HCT116 (cell line): ENCODE measurements around the gene EYA4. TPM values are rescaled to one million over a fixed set of nuclear protein-coding genes. Genes with fewer than 3 reads are reported as not detected.

Experiments used
- ATAC-seq: fragments of 200-7000 bp; cut with Tn5 transposase; 2 replicates; pipeline ENCODE4 v1.9.1; 2020; ENCODE audit warnings: mild to moderate bottlenecking, moderate library complexity
- BruUV-seq: library from RNA; stranded (reverse); fragments of 400-500 nt; replicated peaks from 2 replicates; lab custom pipeline; 2021; lab: Mats Ljungman, UMichigan
- CTCF ChIA-PET: fragments of 300-600 bp; sonication (Branson Sonifier 250); formaldehyde crosslinking; loops from one replicate; lab custom pipeline; 2021; ENCODE audit warnings: antibody characterized with exemption; lab: Charles Lee
- POLR2A ChIA-PET: fragments of 300-600, 350-600 bp; sonication (Branson Sonifier 250); formaldehyde crosslinking; loops from one replicate; lab custom pipeline; 2021; ENCODE audit warnings: antibody characterized with exemption; lab: Charles Lee
- RAD21 ChIA-PET, 2 experiments: fragments of 300-600 bp; sonication (Branson Sonifier 250); formaldehyde crosslinking; loops; one replicate each; lab custom pipeline; 2023; ENCODE audit warnings: low total read pairs in 2 of 2; ENCODE audit not compliant: uncharacterized antibody in 2 of 2, unreplicated experiment in 2 of 2, low non-redundant PET in 1 of 2; lab: Charles Lee
- DNase-seq: peaks from one replicate; pipeline ENCODE4 v3.0.0-alpha.2; 2010; ENCODE audit warnings: low read depth, low spot score
- H2AFZ ChIP-seq: fragments of 200-600 bp; shearing (Covaris generic), sonication (generic); 2 replicates; pipeline ENCODE4 v1.6.1; 2017; ENCODE audit warnings: low read depth, mixed run types, mixed read lengths, antibody characterized with exemption, low read length; ENCODE audit not compliant: poor library complexity, severe bottlenecking
- H3K27ac ChIP-seq: 2 replicates; pipeline ENCODE4 v1.5.1; 2012; ENCODE audit warnings: low read depth, low read length
- H3K27me3 ChIP-seq: fragments of 200-600 bp; sonication (generic); 2 replicates; pipeline ENCODE4 v1.6.1; 2016; ENCODE audit warnings: mixed run types, low read length, mixed read lengths; ENCODE audit not compliant: insufficient read depth
- H3K36me3 ChIP-seq, 2 experiments: fragments of 200-500 bp in 1 of 2; fragments of 200-600 bp in 1 of 2; sonication (Bioruptor generic) in 1 of 2; sonication (generic) in 1 of 2; 2 replicates each; pipeline versions ENCODE4 v1.5.1 to v1.6.1; 2014 to 2016; ENCODE audit warnings: low read length in 2 of 2, inconsistent platforms in 1 of 2, mixed read lengths in 1 of 2, mixed run types in 1 of 2; ENCODE audit not compliant: insufficient read depth in 2 of 2, control insufficient read depth in 1 of 2
- H3K4me1 ChIP-seq, 2 experiments: fragments of 200-600 bp in 1 of 2; sonication (generic) in 1 of 2; 2 replicates each; pipeline versions ENCODE4 v1.5.1 to v1.6.1; 2012 to 2017; ENCODE audit warnings: low read length in 2 of 2, inconsistent platforms in 1 of 2, mild to moderate bottlenecking in 1 of 2, mixed read lengths in 1 of 2, mixed run types in 1 of 2, moderate library complexity in 1 of 2; ENCODE audit not compliant: insufficient read depth in 2 of 2, control insufficient read depth in 1 of 2
- H3K4me2 ChIP-seq: fragments of 200-600 bp; sonication (generic); 2 replicates; pipeline ENCODE4 v1.6.1; 2017; ENCODE audit warnings: mixed run types, low read length, mixed read lengths
- H3K4me3 ChIP-seq, 2 experiments: fragments of 200-600 bp in 1 of 2; sonication (generic) in 1 of 2; replicated peaks in 1 of 2; 2 replicates each; pipeline ENCODE4 v1.5.1; 2011 to 2016; ENCODE audit warnings: low read length in 2 of 2, control low read depth in 1 of 2, low read depth in 1 of 2, mild to moderate bottlenecking in 1 of 2, mixed read lengths in 1 of 2, mixed run types in 1 of 2
- H3K79me2 ChIP-seq: fragments of 200-600 bp; sonication (generic); 2 replicates; pipeline ENCODE4 v1.6.1; 2017; ENCODE audit warnings: mild to moderate bottlenecking, mixed run types, low read length, moderate library complexity, mixed read lengths; ENCODE audit not compliant: insufficient read depth
- H3K9ac ChIP-seq: fragments of 200-600 bp; sonication (generic); 2 replicates; pipeline ENCODE4 v1.6.1; 2016; ENCODE audit warnings: low read length, mixed read lengths
- H3K9me2 ChIP-seq: fragments of 200-600 bp; sonication (generic), shearing (Covaris generic); 2 replicates; pipeline ENCODE4 v1.6.1; 2017; ENCODE audit warnings: mixed run types, mild to moderate bottlenecking, moderate library complexity; ENCODE audit not compliant: insufficient read depth
- H3K9me3 ChIP-seq, 2 experiments: fragments of 200-500 bp in 1 of 2; fragments of 200-600 bp in 1 of 2; sonication (Bioruptor generic) in 1 of 2; sonication (generic) in 1 of 2; 2 replicates each; pipeline ENCODE4 v1.6.1; 2014 to 2017; ENCODE audit warnings: low read length in 2 of 2, mixed read lengths in 2 of 2, inconsistent platforms in 1 of 2, low read depth in 1 of 2, mild to moderate bottlenecking in 1 of 2, mixed run types in 1 of 2, moderate library complexity in 1 of 2; ENCODE audit not compliant: control insufficient read depth in 1 of 2, insufficient read depth in 1 of 2
- H4K20me1 ChIP-seq: fragments of 200-600 bp; sonication (generic), shearing (Covaris generic); 2 replicates; pipeline ENCODE4 v1.6.1; 2017; ENCODE audit warnings: mixed run types, mild to moderate bottlenecking, moderate library complexity; ENCODE audit not compliant: insufficient read depth
- CBX3 ChIP-seq: IDR thresholded peaks from 2 replicates; pipeline ENCODE4 v1.6.1; 2012; ENCODE audit warnings: low read depth
- CEBPB ChIP-seq: IDR thresholded peaks from 2 replicates; pipeline ENCODE4 v1.6.1; 2012; ENCODE audit warnings: low read depth
- CTCF ChIP-seq, 3 experiments: fragments of 200-600 bp in 1 of 3; sonication (generic) in 1 of 3; IDR thresholded peaks in 2 of 3; conservative IDR thresholded peaks in 1 of 3; 2 replicates each; pipeline ENCODE4 v1.5.1; 2012 to 2017; ENCODE audit warnings: low read depth in 2 of 3, low read length in 2 of 3, antibody characterized with exemption in 1 of 3, borderline replicate concordance in 1 of 3, control low read depth in 1 of 3, mild to moderate bottlenecking in 1 of 3, mixed read lengths in 1 of 3, mixed run types in 1 of 3, moderate library complexity in 1 of 3; ENCODE audit not compliant: insufficient read depth in 1 of 3
- EGR1 ChIP-seq: IDR thresholded peaks from 2 replicates; pipeline ENCODE4 v1.6.1; 2012; ENCODE audit warnings: low read depth
- ELF1 ChIP-seq: IDR thresholded peaks from 2 replicates; pipeline ENCODE4 v1.6.1; 2012; ENCODE audit warnings: low read depth, borderline replicate concordance
- EZH2phosphoT487 ChIP-seq: fragments of 200-600 bp; IDR thresholded peaks from 2 replicates; pipeline ENCODE4 v1.6.1; 2018; ENCODE audit warnings: antibody characterized with exemption, borderline replicate concordance
- POLR2AphosphoS5 ChIP-seq: IDR thresholded peaks from 2 replicates; pipeline ENCODE4 v1.6.1; 2011; ENCODE audit warnings: mild to moderate bottlenecking, low read depth, low read length, moderate library complexity
- RAD21 ChIP-seq: IDR thresholded peaks from 2 replicates; pipeline ENCODE4 v1.6.1; 2012; ENCODE audit warnings: low read depth, mild to moderate bottlenecking
- REST ChIP-seq: IDR thresholded peaks from 2 replicates; pipeline ENCODE4 v1.6.1; 2012; ENCODE audit warnings: low read depth
- SIN3A ChIP-seq: IDR thresholded peaks from 2 replicates; pipeline ENCODE4 v1.6.1; 2012; ENCODE audit warnings: low read depth
- SP1 ChIP-seq: IDR thresholded peaks from 2 replicates; pipeline ENCODE4 v1.6.1; 2012; ENCODE audit warnings: low read depth
- SRF ChIP-seq: IDR thresholded peaks from 2 replicates; pipeline ENCODE4 v1.6.1; 2012; ENCODE audit warnings: low read depth
- TCF7L2 ChIP-seq: IDR thresholded peaks from 2 replicates; pipeline ENCODE4 v1.7.0; 2011; ENCODE audit warnings: borderline replicate concordance, inconsistent platforms; ENCODE audit not compliant: insufficient read depth, insufficient read length; ENCODE audit errors: extremely low read depth
- YY1 ChIP-seq: IDR thresholded peaks from 2 replicates; pipeline ENCODE4 v1.6.1; 2011; ENCODE audit warnings: low read length, low read depth, moderate library complexity, mild to moderate bottlenecking; ENCODE audit not compliant: insufficient replicate concordance; ENCODE audit errors: extremely low read depth
- ZFX ChIP-seq: fragments of 450-650 bp; IDR thresholded peaks from 2 replicates; pipeline ENCODE4 v1.6.1; 2017
- intact Hi-C: fragments of 100-400 bp; cut with micrococcal nuclease; formaldehyde crosslinking; loops from 2 replicates; pipeline ENCODE4 v1.10.0; 2022
- total RNA-seq: library from RNA; stranded (reverse); gene quantifications from one replicate; pipeline ENCODE4 v1.2.1, GENCODE V29; 2021; ENCODE audit not compliant: unreplicated experiment
- TF ChIP-seq, protein P1 (sequence below): IDR thresholded peaks from 2 replicates; pipeline ENCODE4 v1.6.1; 2012

EYA4 gene
- total RNA-seq, 1 experiment from 2014 or later = not detected

DNA sequence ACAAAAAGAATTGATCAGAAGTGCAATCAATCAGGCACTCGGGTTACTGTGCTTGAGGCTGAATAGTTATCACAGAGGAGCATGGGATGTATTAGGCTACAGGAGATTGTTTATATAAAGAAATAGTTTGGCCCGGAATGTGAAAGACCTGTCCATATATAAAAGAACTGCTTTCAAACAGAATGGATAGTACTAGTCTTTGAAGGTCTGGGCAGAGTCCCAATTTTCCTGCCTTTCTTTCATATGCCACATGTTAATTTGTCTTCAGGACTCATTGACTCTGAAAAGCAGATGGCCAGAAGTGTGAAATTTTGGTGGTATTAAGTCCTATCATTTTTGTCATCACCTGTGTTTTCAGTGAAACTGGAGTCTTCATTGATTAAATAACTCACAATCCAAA, 314.5 kb downstream of the EYA4 start:
- Histone ChIP-seq H3K27me3 (no peaks in the 10 kb centered on the region), H3K4me1 (0 out of 4 replicates have a peak, but pooled peaks cover 0 to 3% of the 10 kb centered on the region in 2 experiments), H3K36me3 (no peaks in the 10 kb centered on the region), H2AFZ (no peak overlapping the region), H3K9me2 (no peaks in the 10 kb centered on the region), H4K20me1 (no peaks in the 10 kb centered on the region), H3K4me3 (no peak overlapping the region), H3K27ac (no peak overlapping the region), H3K4me2 (no peak overlapping the region), H3K9ac (no peak overlapping the region), H3K9me3 (peaks cover 0 to 3% of the 10 kb centered on the region in 2 experiments; a peak in 2 of 4 replicates), H3K79me2 (no peaks in the 10 kb centered on the region)
- ChIA-PET POLR2A (no interaction called here), RAD21 (interaction anchor here in 1 of 2 experiments (0.7 kb wide), 1 partner anchor 196 kb away, joined by 4 read pairs; no protein-coding TSS in a partner anchor), CTCF (no interaction called here)
- BruUV-seq = no TSS peak
- TF ChIP-seq CBX3 (no peak), ELF1 (no peak), CEBPB (no peak), POLR2AphosphoS5 (no peak)
- intact Hi-C loops = no loop called here
- no peak for ATAC-seq
- DNase-seq = no peak

- no peak overlapping the region for H3K4me2 ChIP-seq
- H3K36me3 ChIP-seq = no peaks in the 10 kb centered on the region
- no peak overlapping the region for H3K27ac ChIP-seq
- POLR2A ChIA-PET = no interaction called here
- TF ChIP-seq SP1 (no peak), REST (no peak), ELF1 (no peak), RAD21 (no peak), YY1 (no peak), SRF (no peak), EZH2phosphoT487 (no peak), EGR1 (no peak), TCF7L2 (no peak), SIN3A (no peak), ZFX (no peak), CTCF (IDR thresholded peaks at IDR 0.05 in 2 of 3, conservative IDR thresholded peaks at IDR 0.05 in 1 of 3; ENCODE audit: borderline replicate concordance in 1 of 3, insufficient read depth in 1 of 3, low read depth in 2 of 3, low read length in 2 of 3) (no peak), CBX3 (no peak)
- TF ChIP-seq, protein P1, sequence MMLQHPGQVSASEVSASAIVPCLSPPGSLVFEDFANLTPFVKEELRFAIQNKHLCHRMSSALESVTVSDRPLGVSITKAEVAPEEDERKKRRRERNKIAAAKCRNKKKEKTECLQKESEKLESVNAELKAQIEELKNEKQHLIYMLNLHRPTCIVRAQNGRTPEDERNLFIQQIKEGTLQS = no peak
- TF ChIP-seq, all 23 proteins: peak for 0
- no peaks in the 10 kb centered on the region for H3K79me2 ChIP-seq
- H3K9me2 ChIP-seq = no peaks in the 10 kb centered on the region
- RAD21 ChIA-PET = no interaction called here
- H4K20me1 ChIP-seq = no peaks in the 10 kb centered on the region
- DNase-seq (no peak), ATAC-seq (no peak)
- intact Hi-C loops = no loop called here
- H3K4me3 ChIP-seq = no peak overlapping the region
- no peak overlapping the region for H3K9ac ChIP-seq
- no peaks in the 10 kb centered on the region for H3K27me3 ChIP-seq
- BruUV-seq = no TSS peak
- no peak overlapping the region for H2AFZ ChIP-seq
- H3K4me1 ChIP-seq = no peaks in the 10 kb centered on the region
- H3K9me3 ChIP-seq = peaks cover 0 to 3% of the 10 kb centered on the region in 2 experiments; a peak in 2 of 4 replicates
- CTCF ChIA-PET = interaction anchor here (1.2 kb wide), 1 partner anchor 357 kb away, joined by 4 read pairs; no protein-coding TSS in a partner anchor
These were observed 318.8 kb downstream of the EYA4 start for GRCh38 chr6:133559926-133560325.
